IPS-18a (cell line): ENCODE data around the gene HAGHL.

Experiments used
- H3K27ac ChIP-seq: one replicate; pipeline ENCODE4 v1.5.1; 2013; ENCODE audit warnings: low read length
- H3K27me3 ChIP-seq: one replicate; pipeline ENCODE4 v1.6.1; 2013; ENCODE audit warnings: mild to moderate bottlenecking, low read length; ENCODE audit not compliant: control insufficient read depth, insufficient read depth
- H3K36me3 ChIP-seq: one replicate; pipeline ENCODE4 v1.6.1; 2013; ENCODE audit warnings: low read depth, low read length; ENCODE audit not compliant: control insufficient read depth
- H3K4me1 ChIP-seq: one replicate; pipeline ENCODE4 v1.6.1; 2013; ENCODE audit warnings: low read depth, low read length; ENCODE audit not compliant: control insufficient read depth
- H3K4me3 ChIP-seq: one replicate; pipeline ENCODE4 v1.5.1; 2013; ENCODE audit warnings: low read length
- H3K9ac ChIP-seq: one replicate; pipeline ENCODE4 v1.6.1; 2013; ENCODE audit warnings: mild to moderate bottlenecking, low read length, moderate library complexity
- H3K9me3 ChIP-seq: one replicate; pipeline ENCODE4 v1.6.1; 2013; ENCODE audit warnings: low read depth, low read length; ENCODE audit not compliant: control insufficient read depth

The HAGHL gene

DNA sequence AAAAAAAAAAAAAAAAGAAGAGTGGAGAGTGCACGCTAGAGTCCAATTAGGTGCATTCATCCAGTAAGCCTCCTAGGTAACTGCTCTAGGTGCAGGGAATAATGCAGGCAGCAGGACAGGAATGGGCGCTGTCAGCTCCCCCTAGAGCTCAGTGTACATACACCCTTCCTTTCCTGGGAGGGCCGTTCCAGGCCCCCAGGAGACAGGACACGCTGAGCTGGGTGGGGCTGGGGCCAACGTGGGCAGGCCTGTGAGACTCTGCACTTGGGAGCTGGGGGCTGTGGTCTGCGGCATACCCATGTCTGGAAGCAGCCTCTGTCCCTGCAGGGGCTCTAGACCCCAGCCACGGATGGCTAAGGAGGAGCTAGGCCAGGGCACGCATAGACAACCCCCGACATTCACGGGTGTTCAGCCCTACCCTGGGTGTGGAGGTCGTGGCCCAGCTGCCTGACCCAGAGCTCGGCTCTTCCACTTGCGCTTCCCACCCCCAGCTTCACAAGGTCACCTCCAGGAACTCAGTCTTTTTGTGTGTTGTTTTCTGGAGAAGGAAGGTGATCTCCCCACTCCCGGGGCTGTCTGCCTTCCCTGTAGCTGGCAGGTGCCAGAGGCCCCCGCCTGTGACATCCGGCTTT lies 7.0 kb upstream of the HAGHL start:
- Histone ChIP-seq H3K4me1 (peaks cover 18% of the 10 kb centered on the region), H3K4me3 (peak overlapping the region; percentile 81), H3K27ac (no peak overlapping the region), H3K27me3 (peaks cover 12% of the 10 kb centered on the region), H3K9me3 (no peaks in the 10 kb centered on the region), H3K36me3 (no peaks in the 10 kb centered on the region), H3K9ac (peak overlapping the region; percentile 75)

DNA sequence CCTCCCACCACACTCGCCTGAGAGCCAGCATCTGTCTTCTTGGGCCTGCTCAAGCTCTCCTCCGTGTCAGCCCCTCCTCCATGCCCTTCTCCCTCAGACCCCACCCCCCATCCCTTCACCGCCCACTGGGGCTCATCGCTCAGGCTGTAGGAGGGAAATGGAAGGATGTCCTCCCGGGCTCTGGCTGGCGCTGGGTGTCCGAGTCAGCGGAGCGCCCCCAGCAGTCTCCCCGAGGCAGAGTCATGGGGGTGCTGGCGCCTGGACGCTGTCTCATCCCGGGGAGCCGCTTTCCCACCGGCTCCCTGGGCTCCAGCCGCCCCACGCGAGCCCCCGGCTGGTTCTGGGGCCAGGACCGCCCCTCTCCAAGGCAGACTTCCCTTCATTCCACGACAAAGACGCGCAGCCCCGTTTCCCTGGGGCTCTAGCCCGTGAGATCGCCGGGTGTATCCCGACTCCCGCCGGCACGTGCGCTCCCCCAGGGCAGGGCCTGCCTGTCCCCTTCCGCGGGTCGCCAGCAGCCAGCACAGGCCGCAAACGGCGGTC lies 6.4 kb upstream of the HAGHL start:
- peak overlapping the region; percentile 81 for H3K4me3 ChIP-seq
- no peaks in the 10 kb centered on the region for H3K36me3 ChIP-seq
- H3K9me3 ChIP-seq, result no peaks in the 10 kb centered on the region
- H3K4me1 ChIP-seq, result peaks cover 18% of the 10 kb centered on the region
- H3K27ac ChIP-seq, result peak overlapping the region; percentile 31
- H3K9ac ChIP-seq, result peak overlapping the region; percentile 75
- peaks cover 14% of the 10 kb centered on the region for H3K27me3 ChIP-seq

DNA sequence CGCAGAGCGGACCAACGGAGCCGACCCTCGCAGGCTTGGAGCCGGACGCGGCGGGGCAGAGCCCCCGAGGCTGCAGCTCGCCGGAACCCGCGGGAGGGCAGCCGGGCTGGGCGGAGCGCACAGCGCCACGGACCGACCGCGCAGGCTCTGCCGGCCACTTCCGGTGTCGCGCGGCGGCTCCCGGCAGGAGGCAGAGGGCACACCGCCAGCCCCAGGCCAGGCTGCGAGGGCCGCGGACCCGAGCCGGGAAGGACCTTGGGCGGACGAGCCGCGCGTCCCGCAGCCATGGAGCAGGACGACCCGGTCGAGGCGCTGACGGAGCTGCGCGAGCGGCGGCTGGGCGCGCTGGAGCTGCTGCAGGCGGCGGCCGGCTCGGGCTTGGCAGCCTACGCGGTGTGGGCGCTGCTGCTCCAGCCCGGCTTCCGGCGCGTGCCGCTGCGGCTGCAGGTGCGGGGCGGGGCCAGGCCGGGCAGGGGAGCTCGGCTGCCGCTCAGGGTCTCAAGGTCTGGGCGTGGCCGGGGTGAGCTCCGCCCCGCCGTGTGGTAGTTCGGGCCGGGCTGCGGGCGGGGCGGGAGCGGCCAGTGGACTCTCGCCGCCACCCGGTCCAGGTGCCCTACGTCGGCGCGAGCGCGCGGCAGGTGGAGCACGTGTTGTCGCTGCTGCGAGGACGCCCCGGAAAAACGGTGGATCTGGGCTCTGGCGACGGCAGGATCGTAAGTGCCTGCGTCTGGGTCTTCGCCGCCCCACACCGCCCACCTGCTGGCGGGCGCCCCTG lies 5.7 kb upstream of the HAGHL start, which contains the start of gene ANTKMT:
Gene ANTKMT, plus strand, starts transcription at position 157 of the 775 bp plus-strand sequence. Its CDS starts 129 bp downstream, at position 286.
- peak within 1 kb of the TSS; percentile 31 for H3K27ac ChIP-seq
- H3K27me3 ChIP-seq, result peaks cover 14% of the 10 kb centered on the region
- peaks cover 14% of the 10 kb centered on the region for H3K4me1 ChIP-seq
- no peaks in the 10 kb centered on the region for H3K36me3 ChIP-seq
- H3K9me3 ChIP-seq, result no peaks in the 10 kb centered on the region
- peak within 1 kb of the TSS; percentile 81 for H3K4me3 ChIP-seq
- peak within 1 kb of the TSS; percentile 75 for H3K9ac ChIP-seq

DNA sequence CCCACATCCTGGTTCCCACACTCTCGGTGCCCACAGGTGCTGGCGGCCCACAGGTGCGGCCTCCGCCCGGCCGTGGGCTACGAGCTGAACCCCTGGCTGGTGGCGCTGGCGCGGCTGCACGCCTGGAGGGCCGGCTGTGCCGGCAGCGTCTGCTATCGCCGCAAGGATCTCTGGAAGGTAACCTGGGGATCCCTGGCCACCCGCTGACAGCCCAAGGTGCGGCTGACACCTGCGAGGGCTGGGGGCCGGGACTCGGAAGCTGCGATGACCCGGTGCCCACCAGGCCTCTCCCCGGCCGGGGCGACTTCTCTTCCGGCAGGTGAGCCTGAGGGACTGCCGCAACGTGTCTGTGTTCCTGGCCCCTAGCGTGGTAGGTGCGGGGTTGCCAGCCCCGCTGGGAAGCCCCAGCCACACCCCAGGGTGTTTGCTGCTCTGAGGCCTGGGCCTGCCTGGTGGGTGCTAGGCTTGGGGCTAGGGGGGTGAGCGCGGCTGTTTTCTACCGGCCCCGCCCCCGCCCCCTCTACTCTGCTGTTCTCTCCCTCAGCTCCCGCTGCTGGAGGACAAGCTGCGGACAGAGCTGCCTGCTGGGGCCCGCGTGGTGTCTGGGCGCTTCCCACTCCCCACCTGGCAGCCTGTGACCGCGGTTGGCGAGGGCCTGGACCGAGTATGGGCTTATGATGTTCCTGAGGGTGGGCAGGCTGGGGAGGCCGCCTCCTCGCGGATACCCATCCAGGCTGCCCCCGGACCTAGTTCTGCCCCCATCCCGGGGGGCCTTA lies 5.0 kb upstream of the HAGHL start:
- no peak overlapping the region for H3K9ac ChIP-seq
- H3K9me3 ChIP-seq, result no peaks in the 10 kb centered on the region
- H3K27ac ChIP-seq, result no peak overlapping the region
- H3K4me1 ChIP-seq, result peaks cover 9% of the 10 kb centered on the region
- H3K4me3 ChIP-seq, result no peak overlapping the region
- peaks cover 13% of the 10 kb centered on the region for H3K27me3 ChIP-seq
- no peaks in the 10 kb centered on the region for H3K36me3 ChIP-seq

DNA sequence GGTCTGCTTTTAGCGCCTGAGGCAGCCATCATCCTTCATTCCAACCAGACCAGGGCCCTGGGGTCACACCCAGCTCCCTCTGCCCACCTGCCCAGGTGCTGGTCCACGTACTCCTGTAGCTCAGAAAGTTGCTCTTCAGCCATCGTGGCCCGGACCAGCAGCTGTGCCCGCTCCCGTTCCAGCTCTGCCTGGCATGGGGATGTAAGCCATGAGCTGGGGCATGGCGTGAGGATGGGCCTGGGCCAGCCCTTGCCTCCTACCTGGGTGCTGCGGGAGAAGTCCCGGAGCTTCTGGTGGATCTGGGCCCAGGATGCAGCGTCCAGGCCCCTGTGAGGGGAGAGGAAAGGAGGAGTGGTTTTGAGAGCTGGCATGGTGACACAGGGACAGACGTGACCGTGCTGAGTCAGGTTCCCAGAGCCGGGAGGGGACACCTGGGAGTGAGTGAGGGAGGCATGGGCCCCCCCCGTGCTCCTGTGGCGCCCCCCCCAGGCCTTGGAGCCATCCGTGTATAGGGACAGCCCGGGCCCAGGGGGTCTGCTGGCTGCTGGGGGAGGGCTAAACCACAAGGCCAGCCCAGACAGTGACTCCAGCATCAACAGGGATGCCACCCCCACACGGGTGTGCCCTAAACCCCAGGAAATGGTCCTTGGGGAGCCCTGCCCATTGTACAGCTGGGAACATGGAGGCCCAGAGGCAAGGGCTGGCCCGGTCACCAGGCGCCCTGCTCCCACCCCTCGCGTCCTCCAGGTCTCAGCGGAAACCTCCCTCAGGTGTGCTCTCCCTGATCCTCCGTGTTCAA lies 3.9 kb upstream of the HAGHL start:
- peaks cover 9% of the 10 kb centered on the region for H3K4me1 ChIP-seq
- H3K9ac ChIP-seq, result no peak overlapping the region
- H3K27ac ChIP-seq, result no peak overlapping the region

DNA sequence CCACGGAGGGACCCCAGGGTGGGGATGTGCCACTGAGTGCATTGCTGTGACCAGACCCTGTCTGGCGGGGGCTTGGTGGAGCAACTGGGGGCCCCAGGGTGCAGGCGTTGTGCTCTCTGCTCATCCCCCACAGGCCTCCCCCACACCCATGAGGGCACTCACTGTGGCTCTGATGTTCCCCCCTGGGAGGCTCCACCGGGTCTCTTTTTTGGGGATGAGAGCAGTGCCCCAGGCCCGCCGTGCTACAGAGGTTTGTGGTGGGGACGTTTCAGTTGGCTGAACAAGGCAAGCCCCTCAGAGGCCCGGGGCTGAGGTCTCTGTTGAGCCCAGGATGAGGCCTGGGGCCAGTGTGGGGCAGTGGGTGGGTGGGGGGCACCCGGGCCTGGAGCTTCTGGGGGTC lies 3.2 kb upstream of the HAGHL start:
- H3K4me1 ChIP-seq, result peaks cover 9% of the 10 kb centered on the region
- H3K27ac ChIP-seq, result no peak overlapping the region
- H3K9ac ChIP-seq, result no peak overlapping the region
- no peak overlapping the region for H3K4me3 ChIP-seq
- H3K27me3 ChIP-seq, result peaks cover 18% of the 10 kb centered on the region
- no peaks in the 10 kb centered on the region for H3K36me3 ChIP-seq
- H3K9me3 ChIP-seq, result no peaks in the 10 kb centered on the region

More for the DNA sequence above, 3.9 kb upstream of the HAGHL start:
- H3K36me3 ChIP-seq, result no peaks in the 10 kb centered on the region
- H3K4me3 ChIP-seq, result no peak overlapping the region
- peaks cover 18% of the 10 kb centered on the region for H3K27me3 ChIP-seq
- H3K9me3 ChIP-seq, result no peaks in the 10 kb centered on the region

DNA sequence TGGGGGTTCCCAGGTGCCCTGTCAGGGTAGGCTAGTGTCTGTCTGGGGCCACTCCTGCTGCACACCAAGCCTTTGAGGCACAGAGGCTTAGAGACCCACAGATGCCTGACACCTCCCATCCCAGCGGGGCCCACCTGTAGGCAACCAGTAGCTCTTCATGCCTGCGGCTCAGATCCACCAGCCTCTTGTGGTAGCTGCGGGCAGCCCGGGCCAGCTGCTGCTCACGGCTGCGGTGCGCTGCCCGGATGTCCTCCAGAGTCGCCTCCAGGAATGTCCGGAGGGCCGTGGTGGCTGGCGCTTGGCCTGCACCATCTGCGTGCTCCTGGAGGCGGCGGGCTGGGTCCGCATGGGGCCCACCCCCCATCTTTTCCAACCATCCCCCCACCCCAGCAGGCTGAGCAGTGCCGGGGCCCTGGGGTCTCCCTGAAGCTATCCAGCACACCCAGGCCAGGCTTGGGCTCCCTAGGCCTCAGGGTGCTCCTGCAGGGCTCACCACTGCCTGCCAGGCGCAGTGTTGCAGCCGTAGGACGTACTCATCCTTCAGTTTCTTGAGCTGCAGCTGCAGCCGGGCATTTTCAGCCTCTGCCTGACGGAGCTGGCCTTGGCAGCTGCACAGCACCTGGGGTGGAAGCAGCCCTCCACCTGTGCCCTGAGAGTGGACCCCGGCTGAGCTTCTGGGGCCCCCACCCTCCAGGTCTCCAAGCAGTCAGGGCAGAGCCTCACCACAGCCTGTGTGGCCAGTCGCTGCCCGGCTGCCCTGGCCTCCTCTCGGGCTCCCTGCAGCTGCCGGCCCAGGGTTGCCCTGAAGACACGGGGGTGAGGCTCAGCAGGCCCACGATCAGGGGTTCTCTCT lies 2.5 kb upstream of the HAGHL start:
- peaks cover 18% of the 10 kb centered on the region for H3K27me3 ChIP-seq
- no peak overlapping the region for H3K27ac ChIP-seq
- no peaks in the 10 kb centered on the region for H3K36me3 ChIP-seq
- no peak overlapping the region for H3K4me3 ChIP-seq
- H3K9ac ChIP-seq, result no peak overlapping the region
- H3K9me3 ChIP-seq, result no peaks in the 10 kb centered on the region
- peaks cover 9% of the 10 kb centered on the region for H3K4me1 ChIP-seq

DNA sequence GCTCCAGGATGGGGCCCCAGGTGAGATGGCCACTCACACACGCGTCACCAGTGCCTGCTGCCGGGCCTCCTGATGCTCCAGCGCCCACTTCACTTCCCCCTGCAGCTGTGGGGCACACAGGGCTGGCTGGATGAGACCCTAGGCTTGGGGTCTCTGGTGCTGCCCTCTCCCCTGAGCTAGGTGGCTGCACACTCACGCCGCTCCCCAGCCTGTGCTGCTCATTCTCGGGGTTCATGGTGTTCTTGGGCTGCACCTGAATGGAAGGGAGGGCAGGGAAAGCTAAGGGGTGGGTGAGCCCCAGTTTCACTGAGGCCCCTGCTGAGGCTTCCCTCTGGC lies 1.9 kb upstream of the HAGHL start:
- Histone ChIP-seq H3K27ac (no peak overlapping the region), H3K9me3 (no peaks in the 10 kb centered on the region), H3K4me1 (peaks cover 3% of the 10 kb centered on the region), H3K9ac (no peak overlapping the region), H3K36me3 (no peaks in the 10 kb centered on the region), H3K27me3 (peaks cover 18% of the 10 kb centered on the region), H3K4me3 (no peak overlapping the region)

DNA sequence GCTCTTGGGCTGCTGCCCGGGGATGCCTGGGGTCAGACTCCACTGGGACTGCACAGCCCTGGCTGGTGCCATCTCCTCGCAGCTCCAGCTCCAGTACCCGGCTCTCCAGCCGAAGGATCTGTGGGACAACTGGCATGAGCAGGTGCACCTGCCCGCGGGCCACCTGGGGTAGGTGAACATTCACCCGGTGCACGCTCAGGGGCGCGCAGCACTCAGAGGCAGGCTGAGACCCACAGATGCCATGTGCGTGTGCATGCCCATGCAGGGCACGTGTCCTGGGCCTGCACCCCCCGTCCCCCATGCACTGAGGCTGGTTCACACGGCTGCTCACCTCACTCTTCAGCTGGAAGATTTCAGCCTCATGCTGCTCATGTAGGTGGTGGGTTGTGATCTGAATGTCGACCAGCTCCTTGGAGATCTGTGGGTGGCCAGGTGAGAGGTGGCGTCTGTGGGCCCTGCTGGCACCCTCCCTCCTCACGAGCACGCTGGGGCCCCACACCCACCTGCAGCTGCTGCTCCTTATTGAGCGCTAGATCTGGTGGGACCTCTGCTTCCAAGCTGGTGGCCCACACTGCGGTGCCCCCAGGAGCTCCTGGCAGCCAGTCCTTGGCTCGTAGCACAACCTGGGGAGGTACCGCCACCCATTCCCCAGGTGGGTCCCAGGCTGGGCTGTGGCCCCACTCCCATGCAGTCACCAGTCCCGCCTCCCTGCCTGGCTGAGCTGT lies 1.3 kb upstream of the HAGHL start:
- peaks cover 18% of the 10 kb centered on the region for H3K27me3 ChIP-seq
- H3K36me3 ChIP-seq, result no peaks in the 10 kb centered on the region
- no peaks in the 10 kb centered on the region for H3K4me1 ChIP-seq
- H3K9me3 ChIP-seq, result no peaks in the 10 kb centered on the region
- no peak overlapping the region for H3K27ac ChIP-seq
- H3K9ac ChIP-seq, result no peak overlapping the region
- H3K4me3 ChIP-seq, result peak overlapping the region; percentile 59

DNA sequence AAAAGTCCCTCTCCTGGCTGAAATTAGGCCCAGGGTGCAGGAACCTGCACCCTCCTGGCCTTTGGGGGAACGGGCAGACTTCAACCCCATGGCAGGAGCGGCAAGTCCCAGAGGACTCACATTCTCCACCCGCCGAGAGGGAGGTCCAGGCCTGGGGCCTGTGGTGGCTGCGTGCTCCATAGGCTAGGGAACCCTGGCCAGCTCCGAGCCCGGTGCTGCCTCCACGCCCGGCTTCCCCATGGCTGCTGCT lies 793 bp upstream of the HAGHL start:
- Histone ChIP-seq H3K27ac (no peak overlapping the region), H3K4me3 (peak overlapping the region; percentile 59), H3K9ac (no peak overlapping the region), H3K4me1 (no peaks in the 10 kb centered on the region), H3K36me3 (no peaks in the 10 kb centered on the region), H3K27me3 (peaks cover 18% of the 10 kb centered on the region), H3K9me3 (no peaks in the 10 kb centered on the region)
